Measurements from ENCODE around the gene KHDC4.

GRCh38 chr1:155973723-155974122 lies 39.5 kb upstream of the KHDC4 start:
- TF ChIP-seq, protein P1, sequence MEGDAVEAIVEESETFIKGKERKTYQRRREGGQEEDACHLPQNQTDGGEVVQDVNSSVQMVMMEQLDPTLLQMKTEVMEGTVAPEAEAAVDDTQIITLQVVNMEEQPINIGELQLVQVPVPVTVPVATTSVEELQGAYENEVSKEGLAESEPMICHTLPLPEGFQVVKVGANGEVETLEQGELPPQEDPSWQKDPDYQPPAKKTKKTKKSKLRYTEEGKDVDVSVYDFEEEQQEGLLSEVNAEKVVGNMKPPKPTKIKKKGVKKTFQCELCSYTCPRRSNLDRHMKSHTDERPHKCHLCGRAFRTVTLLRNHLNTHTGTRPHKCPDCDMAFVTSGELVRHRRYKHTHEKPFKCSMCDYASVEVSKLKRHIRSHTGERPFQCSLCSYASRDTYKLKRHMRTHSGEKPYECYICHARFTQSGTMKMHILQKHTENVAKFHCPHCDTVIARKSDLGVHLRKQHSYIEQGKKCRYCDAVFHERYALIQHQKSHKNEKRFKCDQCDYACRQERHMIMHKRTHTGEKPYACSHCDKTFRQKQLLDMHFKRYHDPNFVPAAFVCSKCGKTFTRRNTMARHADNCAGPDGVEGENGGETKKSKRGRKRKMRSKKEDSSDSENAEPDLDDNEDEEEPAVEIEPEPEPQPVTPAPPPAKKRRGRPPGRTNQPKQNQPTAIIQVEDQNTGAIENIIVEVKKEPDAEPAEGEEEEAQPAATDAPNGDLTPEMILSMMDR (IDR thresholded peaks at IDR 0.05; ENCODE audit: low read depth, low read length), result no peak
- TF ChIP-seq MYC (IDR thresholded peaks at IDR 0.05; ENCODE audit: low read depth, low read length) (no peak), POLR2A (IDR thresholded peaks at IDR 0.05; ENCODE audit: extremely low read depth, insufficient read length) (no peak), MAX (IDR thresholded peaks at IDR 0.05; ENCODE audit: low read depth, low read length) (no peak)
